HepG2 (cell line): Measurements from ENCODE around the gene TRH.
"Not testable (repeated sequence)": the region's sequence is repeated elsewhere in the genome, so short reads cannot be mapped to it uniquely, and the experiment has no call there.

Experiments
- CTCF ChIP-seq: sonication (generic); formaldehyde crosslinking; IDR thresholded peaks from 2 replicates; pipeline ENCODE4 v1.5.0; 2020; ENCODE audit warnings: mild to moderate bottlenecking, missing genetic modification reagents, moderate library complexity
- NR2C2 ChIP-seq: sonication (generic); formaldehyde crosslinking; IDR thresholded peaks from 2 replicates; pipeline ENCODE4 v1.4.0; 2020; ENCODE audit warnings: missing genetic modification reagents, mild to moderate bottlenecking, moderate library complexity, borderline replicate concordance
- POLR2AphosphoS2 ChIP-seq: IDR thresholded peaks from 2 replicates; pipeline ENCODE4 v1.6.1; 2011; ENCODE audit warnings: low read depth, low read length, improper control_type of control experiment
- RNF2 ChIP-seq: fragments of 450-650 bp; conservative IDR thresholded peaks from 2 replicates; pipeline ENCODE4 v1.6.1; 2016; ENCODE audit warnings: low read depth
- ZNF678 ChIP-seq: sonication (generic); formaldehyde crosslinking; IDR thresholded peaks from 2 replicates; pipeline ENCODE4 v1.4.0; 2020; ENCODE audit warnings: mild to moderate bottlenecking, missing genetic modification reagents

GRCh38 chr3:129999176-129999575 is 24.7 kb downstream of the TRH start:
- TF ChIP-seq CTCF (CRISPR knock-in tag); ZNF678; RNF2; POLR2AphosphoS2; NR2C2 (CRISPR knock-in tag): not testable (repeated sequence)
